ENCODE data around the gene RIN3. TPM values are rescaled to one million over a fixed set of nuclear protein-coding genes. Genes with fewer than 3 reads are reported as not detected.
A peak's percentile ranks its signal among the peaks of the same experiment; 100 is the strongest.

RIN3 gene
- total RNA-seq, 1 donor = 7.3 TPM

GRCh38 chr14:92683041-92683440 lies 169.5 kb downstream of the RIN3 start:
- H3K4me3 ChIP-seq (ENCODE audit: low read depth, low read length) = no peak overlapping the region
- TF ChIP-seq CTCF (IDR thresholded peaks at IDR 0.05; ENCODE audit: insufficient read depth, low read depth, low read length) = no peak
- DNase-seq (ENCODE audit: low read depth) = no peak

GRCh38 chr14:92684801-92685560 lies 171.4 kb downstream of the RIN3 start:
- no peak overlapping the region for H3K4me3 ChIP-seq (ENCODE audit: low read depth, low read length)
- TF ChIP-seq CTCF (IDR thresholded peaks at IDR 0.05; ENCODE audit: insufficient read depth, low read depth, low read length) = no peak
- DNase-seq (ENCODE audit: low read depth) = no peak

- H3K4me3 ChIP-seq (ENCODE audit: low read depth, low read length) = no peak overlapping the region
- TF ChIP-seq CTCF (IDR thresholded peaks at IDR 0.05; ENCODE audit: insufficient read depth, low read depth, low read length) = no peak
- no peak for DNase-seq (ENCODE audit: low read depth)
Measured at GRCh38 chr14:92685784-92686355, 172.3 kb downstream of the RIN3 start.

GRCh38 chr14:92686411-92686899 lies 172.9 kb downstream of the RIN3 start:
- no peak for TF ChIP-seq CTCF (IDR thresholded peaks at IDR 0.05; ENCODE audit: insufficient read depth, low read depth, low read length)
- no peak for DNase-seq (ENCODE audit: low read depth)
- H3K4me3 ChIP-seq (ENCODE audit: low read depth, low read length) = no peak overlapping the region

GRCh38 chr14:92686900-92687427 lies 173.4 kb downstream of the RIN3 start:
- DNase-seq (ENCODE audit: low read depth) = peak; percentile 68
- H3K4me3 ChIP-seq (ENCODE audit: low read depth, low read length) = peak overlapping the region; percentile 38
- peak; percentile 92 for TF ChIP-seq CTCF (IDR thresholded peaks at IDR 0.05; ENCODE audit: insufficient read depth, low read depth, low read length)

- H3K4me3 ChIP-seq (ENCODE audit: low read depth, low read length) = peak overlapping the region; percentile 38
- TF ChIP-seq CTCF (IDR thresholded peaks at IDR 0.05; ENCODE audit: insufficient read depth, low read depth, low read length) = no peak
- peak; percentile 30 for DNase-seq (ENCODE audit: low read depth)
Measured at GRCh38 chr14:92687681-92688433, 174.3 kb downstream of the RIN3 start.

Data from fibroblast of villous mesenchyme (primary cell).